ENCODE data around the gene KCNV2. TPM values are rescaled to one million over a fixed set of nuclear protein-coding genes. Genes with fewer than 3 reads are reported as not detected.

Gene KCNV2
- total RNA-seq, 2 experiments from 2014 or later: not detected

GRCh38 chr9:2755285-2755684 lies 38.0 kb downstream of the KCNV2 start:
- peaks cover 52% of the 10 kb centered on the region for H3K36me3 Mint-ChIP-seq
- H3K4me1 Mint-ChIP-seq: peaks cover 8% of the 10 kb centered on the region
- no peak overlapping the region for H3K27ac Mint-ChIP-seq

GRCh38 chr9:2758162-2758897 lies 41.0 kb downstream of the KCNV2 start:
- ATAC-seq (ENCODE audit: low read depth): no peak
- DNase-seq: no peak
- H3K4me1 Mint-ChIP-seq: peaks cover 18% of the 10 kb centered on the region
- H3K27me3 Mint-ChIP-seq: no peaks in the 10 kb centered on the region
- peaks cover 56% of the 10 kb centered on the region for H3K36me3 Mint-ChIP-seq
- POLR2A ChIA-PET: no interaction called here
- H3K27ac Mint-ChIP-seq: no peak overlapping the region
- H3K9me3 Mint-ChIP-seq: no peaks in the 10 kb centered on the region
- no peak overlapping the region for H3K4me3 Mint-ChIP-seq

More at GRCh38 chr9:2755285-2755684, 38.0 kb downstream of the KCNV2 start:
- no peak overlapping the region for H3K4me3 Mint-ChIP-seq
- POLR2A ChIA-PET: no interaction called here
- no peak for ATAC-seq (ENCODE audit: low read depth)
- H3K27me3 Mint-ChIP-seq: no peaks in the 10 kb centered on the region
- H3K9me3 Mint-ChIP-seq: peaks cover 1% of the 10 kb centered on the region
- DNase-seq: no peak

GRCh38 chr9:2758898-2759510 lies 41.7 kb downstream of the KCNV2 start:
- Mint-ChIP-seq H3K27me3 (no peaks in the 10 kb centered on the region), H3K27ac (no peak overlapping the region), H3K9me3 (no peaks in the 10 kb centered on the region), H3K36me3 (peaks cover 50% of the 10 kb centered on the region), H3K4me3 (no peak overlapping the region), H3K4me1 (peaks cover 22% of the 10 kb centered on the region)
- POLR2A ChIA-PET: no interaction called here
- ATAC-seq (ENCODE audit: low read depth) (no peak), DNase-seq (no peak)

GRCh38 chr9:2761424-2761823 lies 44.1 kb downstream of the KCNV2 start:
- ATAC-seq (ENCODE audit: low read depth) (no peak), DNase-seq (no peak)
- peaks cover 41% of the 10 kb centered on the region for H3K4me1 Mint-ChIP-seq
- no peaks in the 10 kb centered on the region for H3K27me3 Mint-ChIP-seq
- H3K36me3 Mint-ChIP-seq: peaks cover 47% of the 10 kb centered on the region
- POLR2A ChIA-PET: no interaction called here
- no peak overlapping the region for H3K4me3 Mint-ChIP-seq
- no peaks in the 10 kb centered on the region for H3K9me3 Mint-ChIP-seq
- H3K27ac Mint-ChIP-seq: peak overlapping the region; percentile 43

- Mint-ChIP-seq H3K27ac (peak overlapping the region; percentile 90), H3K27me3 (no peaks in the 10 kb centered on the region), H3K9me3 (no peaks in the 10 kb centered on the region), H3K36me3 (peaks cover 40% of the 10 kb centered on the region), H3K4me1 (peaks cover 32% of the 10 kb centered on the region), H3K4me3 (peak overlapping the region; percentile 58)
- peak; percentile 35 for DNase-seq
- peak; percentile 91 for ATAC-seq (ENCODE audit: low read depth)
- POLR2A ChIA-PET: interaction anchor here (0.9 to 1.3 kb wide), 2 partner anchors 80 to 107 kb away, joined by 4 to 6 read pairs; partner anchors contain the start of gene PUM3
Measured at GRCh38 chr9:2764353-2764752, 47.0 kb downstream of the KCNV2 start.

- DNase-seq: no peak
- Mint-ChIP-seq H3K9me3 (no peaks in the 10 kb centered on the region), H3K4me3 (peak overlapping the region; percentile 49), H3K27me3 (no peaks in the 10 kb centered on the region), H3K4me1 (peaks cover 32% of the 10 kb centered on the region), H3K36me3 (peaks cover 35% of the 10 kb centered on the region), H3K27ac (peak overlapping the region; percentile 94)
- POLR2A ChIA-PET: interaction anchor here (1.3 kb wide), 1 partner anchor 79 kb away, joined by 6 read pairs; the partner anchor contains the start of gene PUM3
- ATAC-seq (ENCODE audit: low read depth): peak; percentile 35
Measured at GRCh38 chr9:2765250-2765880, 48.1 kb downstream of the KCNV2 start.

GRCh38 chr9:2767800-2768677 lies 50.7 kb downstream of the KCNV2 start:
- H3K9me3 Mint-ChIP-seq: no peaks in the 10 kb centered on the region
- H3K4me1 Mint-ChIP-seq: peaks cover 24% of the 10 kb centered on the region
- H3K27ac Mint-ChIP-seq: no peak overlapping the region
- no peak overlapping the region for H3K4me3 Mint-ChIP-seq
- DNase-seq: no peak
- no peak for ATAC-seq (ENCODE audit: low read depth)
- H3K27me3 Mint-ChIP-seq: no peaks in the 10 kb centered on the region
- H3K36me3 Mint-ChIP-seq: peaks cover 45% of the 10 kb centered on the region
- POLR2A ChIA-PET: no interaction called here

- Mint-ChIP-seq H3K4me1 (peaks cover under 1% of the 10 kb centered on the region), H3K27me3 (no peaks in the 10 kb centered on the region), H3K27ac (no peak overlapping the region), H3K36me3 (peaks cover 67% of the 10 kb centered on the region), H3K9me3 (peaks cover 18% of the 10 kb centered on the region), H3K4me3 (no peak overlapping the region)
- POLR2A ChIA-PET: no interaction called here
- DNase-seq: no peak
- ATAC-seq (ENCODE audit: low read depth): no peak
Measured at GRCh38 chr9:2771087-2771486, 53.8 kb downstream of the KCNV2 start.

GRCh38 chr9:2771661-2772060 lies 54.4 kb downstream of the KCNV2 start:
- no peaks in the 10 kb centered on the region for H3K4me1 Mint-ChIP-seq
- no peaks in the 10 kb centered on the region for H3K27me3 Mint-ChIP-seq
- no peak overlapping the region for H3K27ac Mint-ChIP-seq
- peaks cover 18% of the 10 kb centered on the region for H3K9me3 Mint-ChIP-seq
- ATAC-seq (ENCODE audit: low read depth) (no peak), DNase-seq (no peak)
- H3K36me3 Mint-ChIP-seq: peaks cover 73% of the 10 kb centered on the region
- POLR2A ChIA-PET: no interaction called here
- no peak overlapping the region for H3K4me3 Mint-ChIP-seq

GRCh38 chr9:2777454-2777853 lies 60.1 kb downstream of the KCNV2 start:
- no peak for DNase-seq
- Mint-ChIP-seq H3K4me1 (no peaks in the 10 kb centered on the region), H3K4me3 (no peak overlapping the region), H3K27ac (no peak overlapping the region), H3K9me3 (peaks cover 22% of the 10 kb centered on the region), H3K36me3 (peaks cover 92% of the 10 kb centered on the region), H3K27me3 (no peaks in the 10 kb centered on the region)
- POLR2A ChIA-PET: no interaction called here
- no peak for ATAC-seq (ENCODE audit: low read depth)

- DNase-seq: no peak
- ATAC-seq (ENCODE audit: low read depth): no peak
- no peak overlapping the region for H3K4me3 Mint-ChIP-seq
- H3K36me3 Mint-ChIP-seq: peaks cover 89% of the 10 kb centered on the region
- peaks cover 16% of the 10 kb centered on the region for H3K9me3 Mint-ChIP-seq
- H3K27ac Mint-ChIP-seq: no peak overlapping the region
- no peaks in the 10 kb centered on the region for H3K4me1 Mint-ChIP-seq
- POLR2A ChIA-PET: interaction anchor here (0.7 kb wide), 1 partner anchor 23 kb away, joined by 3 read pairs; no protein-coding TSS in a partner anchor
- no peaks in the 10 kb centered on the region for H3K27me3 Mint-ChIP-seq
Measured at GRCh38 chr9:2778816-2779215, 61.5 kb downstream of the KCNV2 start.
